ENCODE results near the gene RPL35. TPM values are rescaled to one million over a fixed set of nuclear protein-coding genes. Genes with fewer than 3 reads are reported as not detected.
A peak's percentile ranks its signal among the peaks of the same experiment; 100 is the strongest.
"Not testable (repeated sequence)": the region's sequence is repeated elsewhere in the genome, so short reads cannot be mapped to it uniquely, and the experiment has no call there.

RPL35 gene
- total RNA-seq, 1 donor from 2014 or later, result 2,732 TPM

DNA sequence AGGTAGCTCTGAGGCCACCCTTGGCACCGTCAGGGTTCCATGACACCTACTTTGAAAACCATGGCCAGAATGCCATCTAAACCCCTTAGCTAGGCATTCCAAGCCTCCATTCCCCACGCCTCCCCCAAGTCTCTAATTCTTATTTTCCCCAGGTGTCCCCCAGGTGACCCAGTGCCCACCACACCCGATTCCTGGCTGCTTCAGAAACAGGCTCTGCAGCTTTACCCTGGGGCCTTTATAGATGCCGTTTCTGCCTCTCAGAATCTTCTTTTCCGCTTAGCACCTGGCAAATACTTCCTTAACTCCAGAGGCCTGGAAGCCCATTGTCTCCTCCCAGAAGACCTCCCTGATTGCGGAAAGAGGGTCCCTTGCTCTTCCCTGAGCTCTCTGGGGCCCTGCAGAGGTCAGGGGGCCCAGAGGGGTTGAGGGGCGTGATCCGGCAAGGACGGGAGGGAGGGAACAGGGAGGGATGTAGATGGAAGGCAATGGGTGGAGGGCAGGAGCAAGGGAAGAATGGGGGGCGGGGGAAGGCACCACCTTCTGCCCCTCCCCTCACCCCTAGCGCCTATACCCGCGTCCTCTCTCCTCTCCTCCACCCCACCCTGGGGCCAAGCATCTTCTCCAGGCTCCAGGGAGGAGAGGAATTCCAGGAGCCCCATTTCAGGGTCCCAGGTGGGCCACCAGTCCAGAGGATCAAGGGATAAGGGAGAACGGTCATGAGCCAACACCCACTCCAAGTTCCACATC, 20.5 kb downstream of the RPL35 start:
- no peak overlapping the region for H3K4me3 ChIP-seq (ENCODE audit: low read length in 3 of 3)
- H3K9me3 ChIP-seq (ENCODE audit: control insufficient read depth in 3 of 3, low read length in 3 of 3), result no peaks in the 10 kb centered on the region
- H3K4me1 ChIP-seq (ENCODE audit: control insufficient read depth in 3 of 3, insufficient read depth in 3 of 3, low read length in 3 of 3), result peaks cover 14 to 17% (median 17%) of the 10 kb centered on the region in 3 donors
- no peaks in the 10 kb centered on the region for H3K27me3 ChIP-seq (ENCODE audit: control insufficient read depth in 3 of 3, insufficient read depth in 3 of 3, low read length in 3 of 3)
- H3K36me3 ChIP-seq (ENCODE audit: control insufficient read depth in 3 of 3, insufficient read depth in 3 of 3, low read length in 3 of 3), result no peaks in the 10 kb centered on the region
- H3K27ac ChIP-seq (ENCODE audit: low read depth, low read length), result peak overlapping the region; percentile 49
- peak overlapping the region in 1 of 3 donors; percentile 69 for H3K9ac ChIP-seq (ENCODE audit: low read depth in 1 of 3, low read length in 3 of 3)

DNA sequence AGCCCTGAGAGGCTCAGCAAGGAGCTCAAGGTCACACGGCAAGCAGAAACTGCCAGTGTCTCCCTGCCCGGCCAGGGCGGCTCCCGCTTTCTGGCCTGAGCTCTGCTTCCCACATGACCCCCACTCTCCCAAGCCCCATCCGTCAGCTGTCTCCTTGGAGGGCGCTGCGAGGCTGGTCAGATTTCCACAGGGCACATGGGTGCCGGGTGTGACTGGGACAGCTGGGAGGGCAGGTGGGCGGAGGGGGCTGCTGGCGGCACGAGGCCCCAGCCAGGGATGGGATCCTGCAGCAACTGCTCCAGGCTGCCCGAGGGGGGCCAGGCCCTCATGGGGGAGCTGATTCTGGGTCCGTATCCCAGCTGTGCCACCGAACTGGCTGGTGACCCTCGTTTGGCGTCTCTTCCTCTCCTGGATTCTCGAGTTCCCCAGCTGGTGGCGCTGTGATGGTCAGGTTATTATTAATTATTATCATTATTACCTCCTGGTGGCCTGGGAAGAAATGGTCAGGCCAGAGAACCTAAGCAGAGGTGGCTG, 21.4 kb downstream of the RPL35 start:
- peaks cover 16 to 26% (median 24%) of the 10 kb centered on the region in 3 donors for H3K4me1 ChIP-seq (ENCODE audit: control insufficient read depth in 3 of 3, insufficient read depth in 3 of 3, low read length in 3 of 3)
- peak overlapping the region; percentile 49 for H3K27ac ChIP-seq (ENCODE audit: low read depth, low read length)

GRCh38 chr9:124839612-124840299, 22.0 kb downstream of the RPL35 start:
- H3K27ac ChIP-seq (ENCODE audit: low read depth, low read length), result peak overlapping the region; percentile 49
- H3K36me3 ChIP-seq (ENCODE audit: control insufficient read depth in 3 of 3, insufficient read depth in 3 of 3, low read length in 3 of 3), result no peaks in the 10 kb centered on the region
- H3K9ac ChIP-seq (ENCODE audit: low read depth in 1 of 3, low read length in 3 of 3), result peak overlapping the region in 1 of 3 donors; percentile 69
- H3K27me3 ChIP-seq (ENCODE audit: control insufficient read depth in 3 of 3, insufficient read depth in 3 of 3, low read length in 3 of 3), result no peaks in the 10 kb centered on the region
- peak overlapping the region in 1 of 3 donors; percentile 13 for H3K4me3 ChIP-seq (ENCODE audit: low read length in 3 of 3)
- H3K9me3 ChIP-seq (ENCODE audit: control insufficient read depth in 3 of 3, low read length in 3 of 3), result no peaks in the 10 kb centered on the region
- peaks cover 22 to 32% (median 30%) of the 10 kb centered on the region in 3 donors for H3K4me1 ChIP-seq (ENCODE audit: control insufficient read depth in 3 of 3, insufficient read depth in 3 of 3, low read length in 3 of 3)

More for the DNA sequence above, 21.4 kb downstream of the RPL35 start:
- Histone ChIP-seq H3K9ac (ENCODE audit: low read depth in 1 of 3, low read length in 3 of 3) (peak overlapping the region in 1 of 3 donors; percentile 69), H3K27me3 (ENCODE audit: control insufficient read depth in 3 of 3, insufficient read depth in 3 of 3, low read length in 3 of 3) (no peaks in the 10 kb centered on the region), H3K9me3 (ENCODE audit: control insufficient read depth in 3 of 3, low read length in 3 of 3) (no peaks in the 10 kb centered on the region), H3K4me3 (ENCODE audit: low read length in 3 of 3) (peak overlapping the region in 1 of 3 donors; percentile 29), H3K36me3 (ENCODE audit: control insufficient read depth in 3 of 3, insufficient read depth in 3 of 3, low read length in 3 of 3) (no peaks in the 10 kb centered on the region)

DNA sequence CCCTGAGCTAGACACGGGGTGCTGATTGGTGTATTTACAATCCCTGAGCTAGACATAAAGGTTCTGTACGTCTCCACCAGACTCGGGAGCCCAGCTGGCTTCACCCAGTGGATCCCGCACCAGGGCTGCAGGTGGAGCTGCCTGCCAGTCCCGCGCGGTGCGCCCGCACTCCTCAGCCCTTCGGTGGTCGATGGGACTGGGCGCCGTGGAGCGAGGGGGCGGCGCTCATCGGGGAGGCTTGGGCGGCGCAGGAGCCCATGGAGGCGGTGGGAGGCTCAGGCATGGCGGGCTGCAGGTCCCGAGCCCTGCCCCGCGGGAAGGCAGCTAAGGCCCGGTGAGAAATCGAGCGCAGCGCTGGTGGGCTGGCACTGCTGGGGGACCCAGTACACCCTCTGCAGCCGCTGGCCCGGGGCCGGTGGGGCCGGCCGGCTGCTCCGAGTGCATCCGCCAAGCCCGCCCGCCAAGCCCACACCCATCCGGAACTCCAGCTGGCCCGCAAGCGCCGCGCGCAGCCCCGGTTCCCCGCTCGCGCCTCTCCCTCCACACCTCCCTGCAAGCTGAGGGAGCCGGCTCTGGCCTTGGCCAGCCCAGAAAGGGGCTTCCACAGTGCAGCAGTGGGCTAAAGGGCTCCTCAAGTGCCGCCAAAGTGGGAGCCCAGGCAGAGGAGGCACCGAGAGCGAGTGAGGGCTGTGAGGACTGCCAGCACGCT, 23.0 kb downstream of the RPL35 start:
- not testable (repeated sequence) for H3K27me3 ChIP-seq (ENCODE audit: control insufficient read depth in 3 of 3, insufficient read depth in 3 of 3, low read length in 3 of 3); H3K27ac ChIP-seq (ENCODE audit: low read depth, low read length); H3K4me3 ChIP-seq (ENCODE audit: low read length in 3 of 3); H3K36me3 ChIP-seq (ENCODE audit: control insufficient read depth in 3 of 3, insufficient read depth in 3 of 3, low read length in 3 of 3); H3K9ac ChIP-seq (ENCODE audit: low read depth in 1 of 3, low read length in 3 of 3); H3K9me3 ChIP-seq (ENCODE audit: control insufficient read depth in 3 of 3, low read length in 3 of 3)
- H3K4me1 ChIP-seq (ENCODE audit: control insufficient read depth in 3 of 3, insufficient read depth in 3 of 3, low read length in 3 of 3), result peaks cover 24 to 36% (median 35%) of the 10 kb centered on the region in 3 donors

- not testable (repeated sequence) for H3K36me3 ChIP-seq (ENCODE audit: control insufficient read depth in 3 of 3, insufficient read depth in 3 of 3, low read length in 3 of 3); H3K27ac ChIP-seq (ENCODE audit: low read depth, low read length); H3K27me3 ChIP-seq (ENCODE audit: control insufficient read depth in 3 of 3, insufficient read depth in 3 of 3, low read length in 3 of 3); H3K4me3 ChIP-seq (ENCODE audit: low read length in 3 of 3); H3K9me3 ChIP-seq (ENCODE audit: control insufficient read depth in 3 of 3, low read length in 3 of 3); H3K9ac ChIP-seq (ENCODE audit: low read depth in 1 of 3, low read length in 3 of 3)
- H3K4me1 ChIP-seq (ENCODE audit: control insufficient read depth in 3 of 3, insufficient read depth in 3 of 3, low read length in 3 of 3), result peaks cover 24 to 36% (median 35%) of the 10 kb centered on the region in 3 donors
Measured at GRCh38 chr9:124838132-124838531, 23.6 kb downstream of the RPL35 start.

DNA sequence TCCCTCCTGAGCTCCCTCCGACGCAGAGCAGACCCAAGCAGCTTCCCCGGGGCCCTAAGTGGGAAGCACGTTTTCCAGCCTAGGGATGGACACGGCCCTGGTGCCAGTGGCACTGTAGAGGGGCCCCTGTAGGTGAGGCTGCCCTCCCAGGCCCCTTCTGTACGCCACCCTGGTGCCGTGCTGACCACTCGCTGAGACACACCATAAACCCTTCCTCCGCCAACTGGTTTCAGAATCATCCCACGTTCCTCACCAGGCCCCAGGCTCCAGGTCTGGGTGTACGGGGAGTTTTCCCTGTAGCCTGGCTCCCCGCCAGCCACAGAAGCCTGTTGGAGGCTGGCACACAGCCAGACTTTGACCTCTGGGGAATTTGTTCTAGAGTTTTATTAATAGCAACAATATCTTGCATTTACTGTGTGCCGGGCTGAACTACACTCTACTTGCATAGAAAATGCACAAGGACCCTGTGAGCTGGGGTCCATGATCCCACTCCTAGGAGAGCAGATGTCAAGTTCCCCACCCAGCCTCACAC, 26.7 kb downstream of the RPL35 start:
- H3K4me1 ChIP-seq (ENCODE audit: control insufficient read depth in 3 of 3, insufficient read depth in 3 of 3, low read length in 3 of 3), result peaks cover 30 to 45% (median 43%) of the 10 kb centered on the region in 3 donors
- H3K4me3 ChIP-seq (ENCODE audit: low read length in 3 of 3), result peak overlapping the region; percentile 33 to 65 (median 48)
- no peaks in the 10 kb centered on the region for H3K36me3 ChIP-seq (ENCODE audit: control insufficient read depth in 3 of 3, insufficient read depth in 3 of 3, low read length in 3 of 3)
- no peaks in the 10 kb centered on the region for H3K27me3 ChIP-seq (ENCODE audit: control insufficient read depth in 3 of 3, insufficient read depth in 3 of 3, low read length in 3 of 3)
- H3K9me3 ChIP-seq (ENCODE audit: control insufficient read depth in 3 of 3, low read length in 3 of 3), result no peaks in the 10 kb centered on the region
- peak overlapping the region; percentile 61 for H3K27ac ChIP-seq (ENCODE audit: low read depth, low read length)
- peak overlapping the region; percentile 47 to 86 (median 51) for H3K9ac ChIP-seq (ENCODE audit: low read depth in 1 of 3, low read length in 3 of 3)

DNA sequence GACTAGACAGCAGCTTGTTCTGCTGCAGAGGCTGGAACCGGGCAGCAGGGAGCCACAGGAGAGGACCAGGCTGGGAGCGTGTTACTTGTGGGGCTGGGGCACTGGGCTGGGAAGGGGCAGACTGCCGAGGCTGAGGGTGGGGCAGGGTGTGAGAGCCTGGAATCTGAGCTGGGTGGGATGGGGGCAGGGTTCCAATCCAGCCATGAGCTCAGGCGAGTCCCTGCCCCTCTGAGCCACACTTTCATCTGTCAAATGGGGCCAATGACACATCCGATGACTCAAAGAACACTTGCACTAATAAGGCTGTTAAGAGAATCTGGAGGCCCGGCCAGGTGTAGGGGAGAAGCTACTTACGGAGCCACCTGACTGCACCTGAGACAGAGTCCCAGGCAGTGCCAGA, 27.2 kb downstream of the RPL35 start:
- Histone ChIP-seq H3K27ac (ENCODE audit: low read depth, low read length) (peak overlapping the region; percentile 61), H3K4me3 (ENCODE audit: low read length in 3 of 3) (peak overlapping the region in 1 of 3 donors; percentile 65), H3K4me1 (ENCODE audit: control insufficient read depth in 3 of 3, insufficient read depth in 3 of 3, low read length in 3 of 3) (peaks cover 25 to 40% (median 38%) of the 10 kb centered on the region in 3 donors), H3K9ac (ENCODE audit: low read depth in 1 of 3, low read length in 3 of 3) (peak overlapping the region; percentile 47 to 86 (median 51)), H3K27me3 (ENCODE audit: control insufficient read depth in 3 of 3, insufficient read depth in 3 of 3, low read length in 3 of 3) (no peaks in the 10 kb centered on the region), H3K9me3 (ENCODE audit: control insufficient read depth in 3 of 3, low read length in 3 of 3) (no peaks in the 10 kb centered on the region), H3K36me3 (ENCODE audit: control insufficient read depth in 3 of 3, insufficient read depth in 3 of 3, low read length in 3 of 3) (no peaks in the 10 kb centered on the region)

DNA sequence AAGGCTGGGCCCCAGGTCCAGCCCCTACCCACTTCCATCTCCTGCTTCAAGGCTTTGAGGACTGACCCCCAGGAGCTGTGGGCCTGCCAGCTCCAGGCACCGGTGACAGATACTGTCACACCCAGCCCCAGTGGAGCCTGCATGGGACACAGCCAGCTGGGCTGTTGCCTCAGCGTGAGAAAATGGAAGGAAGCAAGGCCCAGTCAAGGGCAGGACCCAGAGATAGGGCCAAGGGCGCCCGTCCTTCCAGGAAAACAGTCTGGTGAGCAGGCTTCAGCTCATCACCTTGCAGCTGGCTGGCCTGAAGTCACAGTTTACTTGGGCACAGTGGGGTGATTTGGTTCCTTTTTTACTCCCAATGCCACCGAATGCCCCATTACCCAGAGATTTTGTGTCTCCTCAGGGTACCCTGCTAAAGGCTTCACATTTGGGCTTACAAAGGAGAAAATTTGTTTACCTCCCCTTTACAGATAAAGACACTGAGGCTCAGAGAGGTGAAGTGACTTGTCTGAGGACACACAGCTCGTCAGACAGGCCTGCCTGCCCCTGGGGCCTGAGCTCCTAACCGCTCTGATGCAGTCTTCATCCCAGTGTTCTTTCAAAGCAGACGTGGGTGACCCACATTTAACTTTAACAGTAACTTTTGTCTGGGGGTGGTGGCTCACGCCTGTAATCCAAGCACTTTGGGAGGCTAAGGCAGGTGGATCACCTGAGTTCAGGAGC, 30.0 kb downstream of the RPL35 start:
- H3K4me3 ChIP-seq (ENCODE audit: low read length in 3 of 3), result peak overlapping the region in 1 of 3 donors; percentile 24
- H3K9ac ChIP-seq (ENCODE audit: low read depth in 1 of 3, low read length in 3 of 3), result peak overlapping the region in 2 of 3 donors; percentile 43 to 70
- no peaks in the 10 kb centered on the region for H3K27me3 ChIP-seq (ENCODE audit: control insufficient read depth in 3 of 3, insufficient read depth in 3 of 3, low read length in 3 of 3)
- peak overlapping the region; percentile 73 for H3K27ac ChIP-seq (ENCODE audit: low read depth, low read length)
- peaks cover 23 to 37% (median 36%) of the 10 kb centered on the region in 3 donors for H3K4me1 ChIP-seq (ENCODE audit: control insufficient read depth in 3 of 3, insufficient read depth in 3 of 3, low read length in 3 of 3)
- H3K36me3 ChIP-seq (ENCODE audit: control insufficient read depth in 3 of 3, insufficient read depth in 3 of 3, low read length in 3 of 3), result no peaks in the 10 kb centered on the region
- no peaks in the 10 kb centered on the region for H3K9me3 ChIP-seq (ENCODE audit: control insufficient read depth in 3 of 3, low read length in 3 of 3)

- Histone ChIP-seq H3K27me3 (ENCODE audit: control insufficient read depth in 3 of 3, insufficient read depth in 3 of 3, low read length in 3 of 3) (no peaks in the 10 kb centered on the region), H3K27ac (ENCODE audit: low read depth, low read length) (no peak overlapping the region), H3K36me3 (ENCODE audit: control insufficient read depth in 3 of 3, insufficient read depth in 3 of 3, low read length in 3 of 3) (no peaks in the 10 kb centered on the region), H3K9ac (ENCODE audit: low read depth in 1 of 3, low read length in 3 of 3) (no peak overlapping the region), H3K9me3 (ENCODE audit: control insufficient read depth in 3 of 3, low read length in 3 of 3) (no peaks in the 10 kb centered on the region), H3K4me1 (ENCODE audit: control insufficient read depth in 3 of 3, insufficient read depth in 3 of 3, low read length in 3 of 3) (peaks cover 23 to 33% (median 27%) of the 10 kb centered on the region in 3 donors), H3K4me3 (ENCODE audit: low read length in 3 of 3) (no peak overlapping the region)
Measured at GRCh38 chr9:124830593-124830992, 31.2 kb downstream of the RPL35 start.
